Naive B cell (primary cell): Measurements from ENCODE around the gene APOBEC3G. TPM values are rescaled to one million over a fixed set of nuclear protein-coding genes. Genes with fewer than 3 reads are reported as not detected.

Experiments
- ATAC-seq, 2 donors: fragments of 150-1000 bp; cut with Tn5 transposase; 2 replicates each; pipeline ENCODE4 v1.10.0; 2021; ENCODE audit warnings: low read depth in 2 of 2, mild to moderate bottlenecking in 2 of 2, moderate library complexity in 2 of 2
- DNase-seq: peaks from one replicate; pipeline ENCODE4 v3.0.0; 2022
- H3K27ac Mint-ChIP-seq, 6 donors: one replicate each; pipeline ENCODE4 v1.8.0; 2020 to 2022; ENCODE audit warnings: mild to moderate bottlenecking in 6 of 6, mixed read lengths in 6 of 6, moderate library complexity in 5 of 6, inconsistent platforms in 2 of 6
- H3K27me3 Mint-ChIP-seq, 3 donors: one replicate each; pipeline ENCODE4 v1.8.0; 2021 to 2022; ENCODE audit warnings: mixed read lengths in 3 of 3, mild to moderate bottlenecking in 1 of 3
- H3K36me3 Mint-ChIP-seq, 2 donors: one replicate each; pipeline ENCODE4 v1.8.0; 2020 to 2022; ENCODE audit warnings: mixed read lengths in 2 of 2, inconsistent platforms in 1 of 2, mild to moderate bottlenecking in 1 of 2
- H3K4me1 Mint-ChIP-seq, 3 donors: one replicate each; pipeline ENCODE4 v1.8.0; 2020 to 2022; ENCODE audit warnings: mixed read lengths in 3 of 3, inconsistent platforms in 1 of 3, mild to moderate bottlenecking in 1 of 3, moderate library complexity in 1 of 3
- H3K4me3 Mint-ChIP-seq, 8 donors: one replicate each; pipeline ENCODE4 v1.8.0; 2020 to 2022; ENCODE audit warnings: mild to moderate bottlenecking in 8 of 8, mixed read lengths in 8 of 8, moderate library complexity in 8 of 8, inconsistent platforms in 2 of 8
- H3K9me3 Mint-ChIP-seq, 7 donors: one replicate each; pipeline ENCODE4 v1.8.0; 2020 to 2022; ENCODE audit warnings: mixed read lengths in 7 of 7, mild to moderate bottlenecking in 5 of 7, inconsistent platforms in 2 of 7, moderate library complexity in 1 of 7
- polyA plus RNA-seq, 6 donors: library from polyadenylated mRNA; unstranded; fragments of 300-500 nt; fragmentation: Illumina TruSeq; gene quantifications; one replicate each; pipeline ENCODE4 v1.2.3, GENCODE V29; 2021; ENCODE audit warnings: low read depth in 6 of 6

Gene APOBEC3G
- polyA plus RNA-seq, 6 donors from 2014 or later: 87.2 to 136 (median 120) TPM

DNA sequence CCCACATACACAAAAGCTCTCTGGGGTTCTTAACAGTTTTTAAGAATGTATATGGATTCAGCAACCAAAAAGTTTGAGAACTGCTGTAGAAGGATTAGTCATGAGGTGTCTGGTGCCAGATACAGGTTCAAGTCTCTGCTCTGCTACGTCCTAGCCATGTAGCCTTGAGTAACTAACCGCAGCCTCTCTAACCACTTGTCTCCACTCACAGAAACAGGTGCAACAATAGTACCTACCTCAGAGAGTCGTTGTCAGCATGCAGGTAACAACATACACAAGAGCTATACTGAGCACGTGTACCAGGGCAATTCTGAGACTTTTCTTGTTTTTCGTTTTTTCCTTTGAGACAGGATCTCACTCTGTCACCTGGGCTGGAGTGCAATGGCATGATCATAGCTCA is 48.5 kb downstream of the APOBEC3G start:
- ATAC-seq: no peak
- DNase-seq: no peak
- no peaks in the 10 kb centered on the region for H3K9me3 Mint-ChIP-seq
- H3K27me3 Mint-ChIP-seq: no peaks in the 10 kb centered on the region
- H3K4me1 Mint-ChIP-seq: peaks cover 0 to 20% (median 17%) of the 10 kb centered on the region in 3 donors
- H3K4me3 Mint-ChIP-seq: no peak overlapping the region
- peaks cover 4 to 9% of the 10 kb centered on the region in 2 donors for H3K36me3 Mint-ChIP-seq
- peak overlapping the region in 3 of 6 donors; percentile 49 to 62 (median 62) for H3K27ac Mint-ChIP-seq

DNA sequence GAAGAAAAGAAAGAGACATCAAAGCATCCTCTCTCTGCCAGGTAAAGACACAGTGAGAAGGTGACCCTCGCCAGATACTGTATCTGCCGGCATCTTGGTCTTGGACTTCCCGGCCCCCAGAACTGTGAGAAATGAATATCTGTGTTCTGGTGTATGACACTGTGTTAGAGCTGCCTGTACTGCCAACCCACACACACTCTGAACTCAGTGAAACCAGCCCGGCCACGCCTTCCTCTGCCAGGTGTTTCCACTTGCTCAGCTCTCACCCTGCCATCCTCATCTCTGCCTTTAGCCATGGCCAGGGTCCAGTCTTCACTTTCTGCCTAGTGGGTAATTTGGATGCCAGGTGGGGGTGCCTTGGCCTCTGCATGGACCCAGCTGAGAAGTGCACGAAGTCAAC is 51.4 kb downstream of the APOBEC3G start:
- no peaks in the 10 kb centered on the region for H3K9me3 Mint-ChIP-seq
- peaks cover 0 to 20% (median 5%) of the 10 kb centered on the region in 3 donors for H3K4me1 Mint-ChIP-seq
- no peak overlapping the region for H3K4me3 Mint-ChIP-seq
- ATAC-seq (no peak), DNase-seq (no peak)
- H3K27ac Mint-ChIP-seq: peak overlapping the region in 2 of 6 donors; percentile 55 to 57
- H3K36me3 Mint-ChIP-seq: peaks cover 8 to 15% of the 10 kb centered on the region in 2 donors
- no peaks in the 10 kb centered on the region for H3K27me3 Mint-ChIP-seq

DNA sequence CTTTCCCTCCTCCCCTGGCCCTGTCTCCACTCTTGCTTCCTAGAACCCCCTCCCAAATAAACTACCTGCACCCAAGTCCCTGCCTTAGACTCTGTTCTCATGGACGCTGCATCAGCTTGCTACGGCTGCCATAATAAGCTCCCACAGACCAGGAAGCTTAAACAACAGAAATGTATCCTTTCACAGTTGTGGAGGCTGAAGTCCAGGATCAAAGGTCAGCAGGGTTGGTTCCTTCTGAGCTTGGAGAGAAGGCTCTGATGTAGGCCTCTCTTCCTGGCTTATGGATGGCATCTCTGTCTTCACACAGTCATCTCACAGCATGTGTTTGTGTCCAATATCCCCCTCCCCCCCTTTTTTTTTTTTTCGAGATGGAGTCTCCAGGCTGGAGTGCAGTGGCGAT is 52.0 kb downstream of the APOBEC3G start:
- Mint-ChIP-seq H3K36me3 (peaks cover 8 to 15% of the 10 kb centered on the region in 2 donors), H3K27me3 (no peaks in the 10 kb centered on the region), H3K4me3 (no peak overlapping the region), H3K27ac (peak overlapping the region in 2 of 6 donors; percentile 57 to 58), H3K9me3 (no peaks in the 10 kb centered on the region), H3K4me1 (peaks cover 0 to 16% (median 3%) of the 10 kb centered on the region in 3 donors)
- ATAC-seq: no peak
- no peak for DNase-seq

DNA sequence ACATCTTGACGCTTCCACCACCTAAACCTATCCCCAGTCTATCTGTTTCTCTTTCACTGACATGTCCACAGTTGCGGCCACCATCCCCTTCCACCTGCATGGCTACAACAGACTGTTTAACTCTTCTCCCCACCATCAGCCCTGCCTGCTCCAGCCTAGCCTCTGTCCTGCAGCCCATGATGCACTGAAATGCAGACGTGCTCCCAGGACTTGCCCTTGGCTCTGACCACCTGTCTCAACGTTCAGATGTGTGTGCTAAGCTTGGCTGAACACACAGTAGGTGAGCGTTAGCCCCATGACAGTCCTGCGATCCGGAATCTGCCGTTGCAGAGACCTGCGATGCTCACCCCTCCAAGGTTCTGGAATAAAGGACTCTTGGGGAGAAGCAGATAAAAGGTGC is 52.7 kb downstream of the APOBEC3G start:
- H3K4me1 Mint-ChIP-seq: peaks cover 0 to 12% (median 3%) of the 10 kb centered on the region in 3 donors
- no peak overlapping the region for H3K4me3 Mint-ChIP-seq
- ATAC-seq: no peak
- peaks cover 8 to 15% of the 10 kb centered on the region in 2 donors for H3K36me3 Mint-ChIP-seq
- no peaks in the 10 kb centered on the region for H3K27me3 Mint-ChIP-seq
- H3K27ac Mint-ChIP-seq: peak overlapping the region in 1 of 6 donors; percentile 34
- H3K9me3 Mint-ChIP-seq: no peaks in the 10 kb centered on the region
- DNase-seq: no peak

DNA sequence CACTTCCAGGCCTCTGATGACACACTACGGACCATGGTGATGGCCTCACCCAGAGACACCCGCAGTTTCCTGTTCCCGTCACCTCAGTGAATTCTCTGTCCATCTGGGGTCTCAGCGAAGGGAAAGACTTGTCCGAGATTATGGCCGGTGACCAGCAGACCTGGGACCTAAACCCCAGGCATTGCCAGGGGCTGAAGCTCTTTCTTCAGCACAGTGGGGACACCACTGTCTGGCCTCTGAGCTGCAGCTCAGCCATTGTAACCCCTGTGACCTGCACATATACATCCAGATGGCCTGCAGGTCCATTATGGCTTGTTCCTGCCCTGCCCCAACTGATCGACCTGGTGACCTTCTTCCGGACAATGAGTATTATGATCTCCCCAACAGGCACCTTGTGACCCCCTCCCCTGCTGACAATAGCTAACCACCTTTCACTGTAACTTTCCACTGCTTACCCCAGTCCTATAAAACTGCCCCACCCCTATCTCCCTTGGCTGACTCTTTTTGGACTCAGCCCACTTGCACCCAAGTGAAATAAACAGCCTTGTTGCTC is 53.2 kb downstream of the APOBEC3G start:
- Mint-ChIP-seq H3K27me3 (no peaks in the 10 kb centered on the region), H3K27ac (peak overlapping the region in 1 of 6 donors; percentile 34), H3K9me3 (no peaks in the 10 kb centered on the region), H3K4me1 (peaks cover 0 to 12% (median 3%) of the 10 kb centered on the region in 3 donors), H3K4me3 (no peak overlapping the region), H3K36me3 (peaks cover 8 to 15% of the 10 kb centered on the region in 2 donors)
- no peak for ATAC-seq
- no peak for DNase-seq

DNA sequence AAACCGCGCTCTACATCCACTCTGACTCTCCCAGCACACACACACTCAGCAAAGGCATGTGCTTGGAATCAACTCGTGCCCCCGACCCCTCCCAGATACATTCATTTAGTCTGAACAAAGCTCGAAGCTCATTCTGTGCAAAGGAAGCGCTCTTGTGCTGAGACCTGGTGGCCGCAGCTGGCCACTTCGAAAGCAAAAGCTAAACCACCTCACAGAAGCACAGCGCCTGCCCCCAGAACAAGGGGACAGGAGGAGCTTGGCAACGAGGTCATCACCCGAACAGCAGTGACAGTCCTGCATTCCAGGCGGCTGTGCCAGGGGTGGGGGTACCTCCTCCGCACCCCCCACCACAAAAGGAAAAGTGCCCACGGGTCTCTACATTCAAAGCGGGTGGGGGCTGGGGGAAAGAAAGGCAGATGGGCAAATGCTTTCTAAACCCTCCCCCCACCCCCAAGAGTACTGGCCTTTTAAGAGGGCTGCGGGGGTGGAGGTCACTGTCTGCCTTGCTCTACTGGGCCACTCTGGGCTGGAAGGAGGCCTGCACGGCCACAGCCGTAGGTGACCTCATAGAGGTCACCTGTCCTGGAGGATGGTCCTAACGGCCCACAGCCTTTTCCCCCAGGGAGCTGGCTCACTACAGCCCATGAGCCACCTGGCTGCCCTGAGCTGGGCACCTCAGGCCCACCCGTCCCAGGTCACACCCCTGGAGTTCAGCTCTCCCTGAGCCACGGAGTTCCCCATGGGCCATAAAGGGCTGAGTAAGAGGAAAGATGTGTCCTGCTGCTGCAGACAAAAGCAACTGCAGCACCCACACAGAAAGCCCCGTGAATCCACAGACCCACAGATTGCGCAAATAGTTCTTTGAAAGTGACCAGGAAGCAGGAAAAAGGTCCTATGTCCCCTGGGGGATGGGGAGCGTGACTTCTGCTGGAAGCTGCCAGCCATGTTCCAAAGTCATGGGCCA is 54.1 kb downstream of the APOBEC3G start:
- Mint-ChIP-seq H3K4me1 (peaks cover 1 to 12% (median 3%) of the 10 kb centered on the region in 3 donors), H3K4me3 (no peak overlapping the region), H3K27ac (peak overlapping the region in 4 of 6 donors; percentile 27 to 71 (median 47)), H3K36me3 (peaks cover 8 to 15% of the 10 kb centered on the region in 2 donors), H3K9me3 (no peaks in the 10 kb centered on the region), H3K27me3 (no peaks in the 10 kb centered on the region)
- DNase-seq (no peak), ATAC-seq (no peak)

DNA sequence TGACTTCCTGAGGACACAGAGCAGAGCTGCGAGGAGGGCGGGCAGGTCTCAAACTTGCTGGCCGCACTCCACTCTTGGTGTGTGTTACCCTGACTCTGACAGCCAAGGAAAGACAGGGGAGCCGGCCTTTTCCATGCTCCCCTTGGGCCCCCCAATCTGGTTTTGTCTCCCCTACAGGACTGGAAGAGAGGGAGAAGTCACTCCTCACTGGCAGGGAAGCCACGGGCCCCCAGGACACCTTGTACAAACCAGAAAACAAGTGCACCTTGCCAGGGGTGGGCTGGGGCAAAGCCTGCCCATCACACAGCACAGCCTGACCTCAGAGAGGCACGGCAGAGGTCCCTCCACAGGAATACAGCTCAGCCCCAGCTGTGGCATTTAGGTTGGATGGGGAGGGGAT is 55.2 kb downstream of the APOBEC3G start:
- no peaks in the 10 kb centered on the region for H3K27me3 Mint-ChIP-seq
- H3K4me3 Mint-ChIP-seq: no peak overlapping the region
- H3K4me1 Mint-ChIP-seq: peaks cover 3 to 12% (median 5%) of the 10 kb centered on the region in 3 donors
- ATAC-seq (no peak), DNase-seq (no peak)
- peaks cover 8 to 15% of the 10 kb centered on the region in 2 donors for H3K36me3 Mint-ChIP-seq
- peak overlapping the region in 1 of 6 donors; percentile 71 for H3K27ac Mint-ChIP-seq
- H3K9me3 Mint-ChIP-seq: no peaks in the 10 kb centered on the region

DNA sequence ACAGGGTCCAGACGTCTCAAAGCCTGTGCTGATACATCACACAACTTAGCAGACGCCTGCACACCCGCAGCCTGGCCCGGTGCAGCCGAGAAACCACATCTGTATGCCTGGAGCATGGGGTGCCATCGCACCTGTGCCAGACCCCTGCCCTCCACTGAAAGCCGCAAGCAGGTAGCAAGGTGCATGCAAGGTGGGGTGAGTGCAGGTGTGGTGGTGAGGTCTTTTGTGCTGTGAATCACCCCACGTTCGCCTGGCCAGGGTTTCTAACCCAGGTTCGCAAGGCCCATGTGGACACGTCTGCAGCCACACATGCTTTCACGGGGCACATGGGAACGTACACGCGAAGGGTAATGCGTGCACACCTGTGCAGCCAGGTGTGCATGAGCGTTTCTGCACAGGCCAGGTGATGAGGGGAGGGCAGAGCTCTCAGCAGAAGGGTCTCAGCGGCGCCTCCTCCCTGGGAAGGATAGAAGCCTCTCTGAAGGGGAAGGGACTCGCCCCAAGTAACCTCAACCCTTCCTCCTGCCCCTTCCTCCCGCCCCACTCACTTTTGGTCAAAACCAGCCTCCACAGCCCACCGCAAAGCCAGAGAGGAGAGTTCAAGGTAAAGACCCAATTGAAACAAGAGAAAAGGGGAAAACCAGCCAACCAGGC is 55.9 kb downstream of the APOBEC3G start:
- Mint-ChIP-seq H3K36me3 (peaks cover 8 to 15% of the 10 kb centered on the region in 2 donors), H3K4me1 (peaks cover 3 to 12% (median 5%) of the 10 kb centered on the region in 3 donors), H3K27ac (no peak overlapping the region), H3K4me3 (no peak overlapping the region), H3K9me3 (no peaks in the 10 kb centered on the region), H3K27me3 (no peaks in the 10 kb centered on the region)
- DNase-seq (no peak), ATAC-seq (no peak)

DNA sequence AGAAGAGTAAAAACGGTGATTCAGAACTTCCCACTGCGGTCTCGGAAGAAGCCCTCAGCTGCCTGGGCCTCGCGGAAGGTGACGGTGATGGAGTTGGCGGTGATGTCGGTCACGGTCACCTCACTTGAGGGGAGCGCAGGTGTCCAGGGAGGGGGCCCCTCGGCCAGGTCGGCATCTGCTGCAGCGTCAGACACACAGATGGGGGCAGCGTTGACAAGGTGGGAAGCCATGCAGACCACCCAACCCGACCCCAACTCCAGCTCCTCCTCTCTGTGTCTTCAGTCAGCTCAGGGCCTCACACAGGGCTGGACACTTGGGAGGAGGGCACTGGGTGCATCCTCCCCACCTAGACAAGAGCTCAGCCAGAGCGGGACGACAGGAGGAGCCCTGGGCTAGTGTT is 56.8 kb downstream of the APOBEC3G start:
- DNase-seq (no peak), ATAC-seq (no peak)
- H3K4me1 Mint-ChIP-seq: peaks cover 3 to 9% (median 5%) of the 10 kb centered on the region in 3 donors
- no peak overlapping the region for H3K27ac Mint-ChIP-seq
- no peaks in the 10 kb centered on the region for H3K27me3 Mint-ChIP-seq
- peaks cover 8 to 15% of the 10 kb centered on the region in 2 donors for H3K36me3 Mint-ChIP-seq
- H3K4me3 Mint-ChIP-seq: no peak overlapping the region
- no peaks in the 10 kb centered on the region for H3K9me3 Mint-ChIP-seq

DNA sequence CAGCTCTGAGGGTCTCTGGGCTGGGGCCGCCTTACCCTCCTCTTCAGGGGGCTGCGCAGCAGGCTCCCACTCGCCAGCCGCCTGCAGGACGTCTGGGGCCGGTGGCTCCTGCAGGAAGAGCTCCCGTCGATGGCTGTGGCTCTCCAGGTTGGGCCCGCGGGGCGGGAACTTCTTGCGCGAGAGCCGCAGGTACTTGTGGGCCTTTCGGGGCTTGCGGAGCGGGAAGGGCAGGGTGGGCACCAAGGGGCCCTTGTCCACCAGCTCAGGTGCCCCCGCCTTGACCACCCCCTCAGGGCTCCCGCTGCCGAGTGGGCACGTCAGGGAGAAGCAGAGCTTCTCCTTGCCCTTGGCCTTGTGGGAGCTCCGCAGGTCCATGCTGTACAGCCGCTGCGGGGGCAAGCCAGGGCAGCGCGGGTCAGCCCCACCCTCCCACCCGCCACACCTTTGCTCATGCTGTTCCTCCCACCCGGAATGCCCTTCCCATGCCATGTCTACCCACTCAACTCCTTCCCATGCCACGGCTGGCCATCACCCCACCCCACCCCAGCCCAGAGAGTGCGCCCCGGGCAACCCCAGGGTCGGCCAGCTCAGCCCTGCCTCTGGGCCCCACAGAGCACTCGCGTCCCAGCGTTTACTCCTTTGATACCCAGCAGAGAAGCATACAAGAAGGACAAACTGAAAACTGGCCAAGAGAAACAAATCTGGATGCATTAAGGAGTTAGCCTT is 57.5 kb downstream of the APOBEC3G start:
- Mint-ChIP-seq H3K4me3 (no peak overlapping the region), H3K4me1 (peaks cover 3 to 7% (median 5%) of the 10 kb centered on the region in 3 donors), H3K36me3 (peaks cover 8 to 15% of the 10 kb centered on the region in 2 donors), H3K9me3 (no peaks in the 10 kb centered on the region), H3K27ac (no peak overlapping the region), H3K27me3 (no peaks in the 10 kb centered on the region)
- DNase-seq (no peak), ATAC-seq (no peak)

DNA sequence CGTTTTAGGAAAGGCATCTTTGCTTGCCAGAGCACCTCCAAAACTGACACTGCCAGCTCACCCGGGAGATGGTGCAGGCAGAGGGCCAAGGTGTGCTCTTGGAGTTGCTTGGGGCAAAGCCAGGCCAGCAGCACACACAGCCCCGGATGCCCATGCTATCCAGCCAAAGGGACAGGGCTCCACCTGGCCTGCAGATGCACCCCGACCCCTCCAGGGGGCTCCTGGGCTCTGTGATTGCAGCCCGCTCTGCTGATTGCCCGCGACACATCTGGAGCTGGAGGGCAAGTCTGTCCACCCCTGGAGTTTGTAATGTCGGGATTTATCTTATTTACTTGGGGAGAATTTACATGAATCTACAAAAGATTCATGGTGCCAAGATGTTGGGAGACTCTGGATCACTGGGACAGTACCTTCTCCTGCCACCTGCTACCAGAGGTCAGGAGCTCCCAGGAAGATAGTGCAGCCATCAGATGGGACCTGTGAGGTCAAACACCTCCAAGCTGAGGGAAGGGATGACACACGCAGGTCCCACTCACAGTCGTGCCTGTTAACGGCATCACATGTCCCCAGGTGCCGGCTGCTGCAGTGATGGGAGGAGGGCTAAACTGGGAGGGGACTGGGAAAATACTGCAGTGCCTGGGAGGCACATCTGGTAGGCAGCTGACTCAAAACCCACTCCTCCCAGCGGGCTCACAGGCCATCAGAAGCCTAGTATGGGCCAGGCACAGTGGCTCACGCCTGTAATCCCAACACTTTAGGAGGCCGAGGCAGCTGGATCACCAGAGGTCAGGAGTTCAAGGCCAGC is 58.2 kb downstream of the APOBEC3G start:
- no peaks in the 10 kb centered on the region for H3K9me3 Mint-ChIP-seq
- ATAC-seq (peak in 1 of 2 donors; percentile 61), DNase-seq (peak; percentile 31)
- no peak overlapping the region for H3K27ac Mint-ChIP-seq
- H3K36me3 Mint-ChIP-seq: peaks cover 7 to 8% of the 10 kb centered on the region in 2 donors
- no peaks in the 10 kb centered on the region for H3K27me3 Mint-ChIP-seq
- H3K4me1 Mint-ChIP-seq: peaks cover 3 to 6% (median 5%) of the 10 kb centered on the region in 3 donors
- peak overlapping the region in 2 of 8 donors; percentile 44 to 47 for H3K4me3 Mint-ChIP-seq

DNA sequence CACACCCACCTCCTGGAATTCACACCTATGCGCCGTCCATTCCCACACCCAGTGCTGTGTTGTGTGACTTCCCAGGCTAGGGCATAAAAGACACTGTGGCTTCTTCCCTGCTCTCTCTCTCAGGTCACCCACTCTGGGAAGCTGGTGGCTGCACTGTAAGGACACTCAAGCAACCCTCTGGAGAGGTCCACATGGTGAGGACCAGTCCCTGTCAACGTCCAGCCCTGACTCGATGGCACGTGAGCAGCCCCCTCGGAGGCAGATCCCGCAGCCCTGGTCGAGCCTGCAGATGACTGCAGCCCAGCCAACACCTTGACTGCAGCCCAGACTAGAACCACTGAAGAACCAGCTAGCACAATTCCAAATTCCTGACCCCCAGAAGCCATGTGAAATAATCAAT is 59.2 kb downstream of the APOBEC3G start:
- Mint-ChIP-seq H3K4me1 (peaks cover 3 to 5% (median 4%) of the 10 kb centered on the region in 3 donors), H3K27ac (peak overlapping the region in 2 of 6 donors; percentile 38 to 87), H3K27me3 (no peaks in the 10 kb centered on the region), H3K9me3 (no peaks in the 10 kb centered on the region), H3K4me3 (no peak overlapping the region), H3K36me3 (no peaks in the 10 kb centered on the region)
- ATAC-seq (no peak), DNase-seq (no peak)
